IMR-90 (cell line): Measurements from ENCODE around the gene ERCC4. TPM values are rescaled to one million over a fixed set of nuclear protein-coding genes. Genes with fewer than 3 reads are reported as not detected.

Source experiments
- ATAC-seq: fragments of 200-7000 bp; cut with Tn5 transposase; 2 replicates; pipeline ENCODE4 v1.9.1; 2020; ENCODE audit warnings: low read depth, mild to moderate bottlenecking, moderate library complexity
- BruUV-seq: library from RNA; stranded (reverse); fragments of 400-500 nt; replicated peaks from 2 replicates; lab custom pipeline; 2021; lab: Mats Ljungman, UMichigan
- CTCF ChIA-PET: fragments of 300-600 bp; formaldehyde crosslinking; extraction: SDS; loops from one replicate; lab custom pipeline; 2021; ENCODE audit warnings: antibody characterized with exemption; lab: Yijun Ruan, JAX
- POLR2A ChIA-PET: fragments of 300-600 bp; sonication (Branson Sonifier 250); formaldehyde crosslinking; loops from one replicate; lab custom pipeline; 2022; ENCODE audit warnings: antibody characterized with exemption; ENCODE audit not compliant: unreplicated experiment; lab: Charles Lee
- DNase-seq: peaks from one replicate; pipeline ENCODE4 v3.0.0; 2013
- H2AFZ ChIP-seq: replicated peaks from 2 replicates; pipeline ENCODE3; 2013; ENCODE audit warnings: low read length, mild to moderate bottlenecking; ENCODE audit not compliant: poor library complexity
- H2AK5ac ChIP-seq: 2 replicates; pipeline ENCODE4 v1.6.1; 2013; ENCODE audit warnings: low read depth, low read length, inconsistent platforms
- H2AK9ac ChIP-seq: replicated peaks from 2 replicates; pipeline ENCODE3; 2013; ENCODE audit warnings: mild to moderate bottlenecking, low read depth, low read length, moderate library complexity; ENCODE audit not compliant: poor library complexity
- H2BK120ac ChIP-seq: 2 replicates; pipeline ENCODE4 v1.6.1; 2013; ENCODE audit warnings: low read depth, low read length, inconsistent platforms
- H2BK15ac ChIP-seq: 3 replicates; pipeline ENCODE4 v1.6.1; 2013; ENCODE audit warnings: low read depth, low read length, inconsistent platforms
- H2BK20ac ChIP-seq: 2 replicates; pipeline ENCODE4 v1.6.1; 2013; ENCODE audit warnings: low read depth, mild to moderate bottlenecking, inconsistent platforms, low read length, moderate library complexity
- H2BK5ac ChIP-seq: 2 replicates; pipeline ENCODE4 v1.6.1; 2013; ENCODE audit warnings: mild to moderate bottlenecking, low read depth, low read length, inconsistent platforms; ENCODE audit not compliant: poor library complexity, severe bottlenecking
- H3K14ac ChIP-seq: replicated peaks from 2 replicates; pipeline ENCODE4 v1.6.1; 2013; ENCODE audit warnings: low read depth, low read length, inconsistent platforms
- H3K18ac ChIP-seq: 2 replicates; pipeline ENCODE4 v1.6.1; 2013; ENCODE audit warnings: low read depth, low read length, control low read depth
- H3K23ac ChIP-seq: 2 replicates; pipeline ENCODE4 v1.6.1; 2013; ENCODE audit warnings: low read depth, low read length, inconsistent platforms
- H3K27ac ChIP-seq: 2 replicates; pipeline ENCODE4 v1.5.1; 2013; ENCODE audit warnings: mild to moderate bottlenecking, control low read depth, low read length; ENCODE audit not compliant: insufficient read depth
- H3K27me3 ChIP-seq: 2 replicates; pipeline ENCODE4 v1.6.1; 2013; ENCODE audit warnings: low read length; ENCODE audit not compliant: control insufficient read depth, insufficient read depth
- H3K36me3 ChIP-seq: 2 replicates; pipeline ENCODE4 v1.6.1; 2013; ENCODE audit warnings: low read length, mixed read lengths; ENCODE audit not compliant: control insufficient read depth, insufficient read depth
- H3K4ac ChIP-seq: 2 replicates; pipeline ENCODE4 v1.6.1; 2013; ENCODE audit warnings: low read depth, low read length, inconsistent platforms
- H3K4me1 ChIP-seq: 2 replicates; pipeline ENCODE4 v1.6.1; 2013; ENCODE audit warnings: low read length, mixed read lengths; ENCODE audit not compliant: control insufficient read depth, insufficient read depth
- H3K4me2 ChIP-seq: 2 replicates; pipeline ENCODE4 v1.6.1; 2013; ENCODE audit warnings: low read depth, mild to moderate bottlenecking, control low read depth, low read length, moderate library complexity
- H3K4me3 ChIP-seq: 2 replicates; pipeline ENCODE4 v1.5.1; 2013; ENCODE audit warnings: low read depth, mild to moderate bottlenecking, control low read depth, low read length, moderate library complexity; ENCODE audit not compliant: insufficient read depth
- H3K56ac ChIP-seq: 2 replicates; pipeline ENCODE4 v1.6.1; 2013; ENCODE audit warnings: low read length, inconsistent platforms; ENCODE audit not compliant: insufficient read depth; ENCODE audit errors: extremely low read depth
- H3K79me1 ChIP-seq, 2 experiments: 2 replicates each; pipeline ENCODE4 v1.6.1; 2013; ENCODE audit warnings: low read length in 2 of 2, inconsistent platforms in 1 of 2, low read depth in 1 of 2
- H3K9ac ChIP-seq: 2 replicates; pipeline ENCODE4 v1.6.1; 2013; ENCODE audit warnings: low read depth, low read length, control low read depth
- H3K9me1 ChIP-seq: 2 replicates; pipeline ENCODE4 v1.6.1; 2013; ENCODE audit warnings: low read length, inconsistent platforms; ENCODE audit not compliant: insufficient read depth
- H3K9me3 ChIP-seq: 2 replicates; pipeline ENCODE4 v1.6.1; 2013; ENCODE audit warnings: low read length; ENCODE audit not compliant: control insufficient read depth, insufficient read depth
- H4K20me1 ChIP-seq: 2 replicates; pipeline ENCODE4 v1.6.1; 2013; ENCODE audit warnings: low read length, inconsistent platforms; ENCODE audit not compliant: insufficient read depth
- H4K5ac ChIP-seq: 2 replicates; pipeline ENCODE4 v1.6.1; 2013; ENCODE audit warnings: mild to moderate bottlenecking, low read depth, low read length, control low read depth
- H4K8ac ChIP-seq, 2 experiments: 2 replicates each; pipeline ENCODE4 v1.6.1; 2013; ENCODE audit warnings: low read depth in 2 of 2, low read length in 2 of 2, control low read depth in 1 of 2, inconsistent platforms in 1 of 2
- H4K91ac ChIP-seq: 2 replicates; pipeline ENCODE4 v1.6.1; 2013; ENCODE audit warnings: low read depth, low read length, inconsistent platforms; ENCODE audit not compliant: insufficient read depth
- CEBPB ChIP-seq: IDR thresholded peaks from 2 replicates; pipeline ENCODE4 v1.6.1; 2012; ENCODE audit warnings: low read depth, low read length, improper control_type of control experiment
- FOS ChIP-seq: fragments of 150-350 bp; IDR thresholded peaks from 2 replicates; pipeline ENCODE4 v1.6.1; 2016; ENCODE audit warnings: low read depth, low read length
- MAFK ChIP-seq: IDR thresholded peaks from 2 replicates; pipeline ENCODE4 v1.6.1; 2012; ENCODE audit warnings: low read depth, low read length, improper control_type of control experiment
- MAZ ChIP-seq: IDR thresholded peaks from 2 replicates; pipeline ENCODE4 v1.6.1; 2012; ENCODE audit warnings: low read depth, mild to moderate bottlenecking, low read length, improper control_type of control experiment, moderate library complexity, borderline replicate concordance
- NFE2L2 ChIP-seq: fragments of 150-350 bp; IDR thresholded peaks from 2 replicates; pipeline ENCODE4 v1.6.1; 2016; ENCODE audit warnings: low read depth, mild to moderate bottlenecking, low read length
- POLR2A ChIP-seq: IDR thresholded peaks from 2 replicates; pipeline ENCODE4 v1.6.1; 2012; ENCODE audit warnings: mild to moderate bottlenecking, low read depth, low read length
- RCOR1 ChIP-seq: IDR thresholded peaks from 2 replicates; pipeline ENCODE4 v1.6.1; 2012; ENCODE audit warnings: mild to moderate bottlenecking, low read length, improper control_type of control experiment; ENCODE audit not compliant: insufficient replicate concordance
- RFX5 ChIP-seq: IDR thresholded peaks from 2 replicates; pipeline ENCODE4 v1.8.0; 2012; ENCODE audit warnings: low read depth, mild to moderate bottlenecking, low read length, moderate library complexity
- SMC3 ChIP-seq: fragments of 150-350 bp; IDR thresholded peaks from 2 replicates; pipeline ENCODE4 v1.6.1; 2016; ENCODE audit warnings: low read depth, mild to moderate bottlenecking, antibody characterized with exemption, low read length, moderate library complexity
- WGBS, 2 experiments: methylation state at CpG; one replicate each; pipeline versions ENCODE4 v1.1.5 to v1.1.7; 2013; ENCODE audit warnings: missing lambda C conversion rate in 2 of 2; ENCODE audit not compliant: insufficient read length in 1 of 2; ENCODE audit errors: extremely low coverage in 2 of 2; 5-methylcytosine and 5-hydroxymethylcytosine counted together
- dilution Hi-C: fragments of 300-500 bp; cut with HindIII; formaldehyde crosslinking; loops from one replicate; pipeline ENCODE4 v1.14.3; 2018; ENCODE audit warnings: low sequenced_read_pairs; ENCODE audit not compliant: unreplicated experiment
- in situ Hi-C: fragments of 300-500 bp; cut with MboI; formaldehyde crosslinking; loops from 3 replicates; pipeline ENCODE4 v1.14.3; 2019; ENCODE audit warnings: low sequenced_read_pairs, inconsistent platforms, mixed read lengths
- intact Hi-C: fragments of 100-400 bp; cut with micrococcal nuclease; formaldehyde crosslinking; loops from 2 replicates; pipeline ENCODE4 v1.10.0; 2022
- polyA plus RNA-seq, 3 experiments: library from polyadenylated mRNA; depleted of rRNA; stranded (reverse); fragments of >200 nt; gene quantifications; 2 replicates each; pipeline ENCODE4 v1.2.3, GENCODE V29; 2012; ENCODE audit warnings: low replicate concordance in 1 of 3
- total RNA-seq: library from RNA; depleted of rRNA; stranded (reverse); fragments of >200 nt; gene quantifications from 2 replicates; pipeline ENCODE4 v1.2.3, GENCODE V29; 2012
- TF ChIP-seq, protein P1 (sequence below): fragments of 150-350 bp; IDR thresholded peaks from 2 replicates; pipeline ENCODE4 v1.6.1; 2017; ENCODE audit warnings: mild to moderate bottlenecking, antibody characterized with exemption, low read length, low read depth
- TF ChIP-seq, protein P2 (sequence below): fragments of 150-350 bp; IDR thresholded peaks from 2 replicates; pipeline ENCODE4 v1.6.1; 2016; ENCODE audit warnings: low read depth, mild to moderate bottlenecking, low read length, moderate library complexity, borderline replicate concordance

The ERCC4 gene
- total and polyA plus RNA-seq, 2 of the 4 experiments (the other 2 are of a cell fraction): 2.9 to 19.2 TPM

DNA sequence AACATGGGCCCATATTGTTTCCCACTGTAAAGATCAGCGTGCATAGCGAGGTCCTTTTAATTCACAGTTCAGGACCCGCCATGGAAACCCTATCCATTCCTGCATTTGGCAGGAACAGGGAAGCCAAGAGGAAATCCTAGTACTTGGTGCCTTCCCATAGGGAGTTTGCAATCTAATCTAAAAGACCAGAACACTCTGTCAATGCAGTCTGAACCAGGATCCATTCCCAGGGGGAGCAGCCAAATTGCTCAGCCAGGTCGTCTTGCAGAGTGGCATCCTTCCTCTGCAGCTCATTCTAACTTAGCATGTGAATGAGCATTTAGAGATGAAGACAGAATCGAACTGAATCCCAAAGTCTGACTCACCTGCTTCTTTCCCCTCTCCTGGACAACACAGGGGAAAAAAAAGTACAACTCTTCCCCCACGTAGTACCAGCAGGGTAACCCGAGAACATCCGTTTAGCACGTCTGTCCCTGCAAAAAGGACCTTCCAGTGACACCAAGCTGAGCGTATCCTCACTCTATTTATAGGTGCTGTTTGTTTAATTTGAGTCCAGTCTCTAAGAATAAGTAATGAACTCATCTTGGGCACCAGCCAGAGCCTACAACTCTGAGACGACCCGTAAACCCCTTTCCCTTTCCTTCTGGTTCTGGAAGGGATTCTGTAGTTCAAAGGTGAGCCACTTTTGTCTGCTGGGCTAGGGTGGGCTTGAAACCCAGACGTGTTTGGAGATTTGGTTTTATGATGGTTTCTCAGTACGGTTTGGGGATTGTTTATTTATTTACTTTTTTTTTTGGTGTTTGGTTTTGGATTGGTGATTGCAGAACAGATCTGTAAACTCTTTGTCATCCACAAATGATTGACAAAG lies 74.5 kb downstream of the ERCC4 start:
- H3K23ac ChIP-seq: no peak overlapping the region
- peak overlapping the region; percentile 37 for H2AFZ ChIP-seq
- no peak overlapping the region for H2BK5ac ChIP-seq
- dilution Hi-C loops (no loop called here), in situ Hi-C loops (no loop called here), intact Hi-C loops (no loop called here)
- no peak overlapping the region for H3K4ac ChIP-seq
- H4K8ac ChIP-seq: no peak overlapping the region
- no peaks in the 10 kb centered on the region for H4K20me1 ChIP-seq
- WGBS, 2 experiments: no CpG with 5 or more reads among the region's 14 CpGs
- no peaks in the 10 kb centered on the region for H3K9me1 ChIP-seq
- no peak overlapping the region for H3K14ac ChIP-seq
- H2BK120ac ChIP-seq: no peak overlapping the region
- TF ChIP-seq, protein P1, sequence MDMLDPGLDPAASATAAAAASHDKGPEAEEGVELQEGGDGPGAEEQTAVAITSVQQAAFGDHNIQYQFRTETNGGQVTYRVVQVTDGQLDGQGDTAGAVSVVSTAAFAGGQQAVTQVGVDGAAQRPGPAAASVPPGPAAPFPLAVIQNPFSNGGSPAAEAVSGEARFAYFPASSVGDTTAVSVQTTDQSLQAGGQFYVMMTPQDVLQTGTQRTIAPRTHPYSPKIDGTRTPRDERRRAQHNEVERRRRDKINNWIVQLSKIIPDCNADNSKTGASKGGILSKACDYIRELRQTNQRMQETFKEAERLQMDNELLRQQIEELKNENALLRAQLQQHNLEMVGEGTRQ: no peak
- TF ChIP-seq NFE2L2: no peak
- TF ChIP-seq MAFK: no peak
- TF ChIP-seq MAZ: no peak
- no peak for TF ChIP-seq RCOR1
- TF ChIP-seq SMC3: no peak
- TF ChIP-seq POLR2A: no peak
- TF ChIP-seq, protein P2, sequence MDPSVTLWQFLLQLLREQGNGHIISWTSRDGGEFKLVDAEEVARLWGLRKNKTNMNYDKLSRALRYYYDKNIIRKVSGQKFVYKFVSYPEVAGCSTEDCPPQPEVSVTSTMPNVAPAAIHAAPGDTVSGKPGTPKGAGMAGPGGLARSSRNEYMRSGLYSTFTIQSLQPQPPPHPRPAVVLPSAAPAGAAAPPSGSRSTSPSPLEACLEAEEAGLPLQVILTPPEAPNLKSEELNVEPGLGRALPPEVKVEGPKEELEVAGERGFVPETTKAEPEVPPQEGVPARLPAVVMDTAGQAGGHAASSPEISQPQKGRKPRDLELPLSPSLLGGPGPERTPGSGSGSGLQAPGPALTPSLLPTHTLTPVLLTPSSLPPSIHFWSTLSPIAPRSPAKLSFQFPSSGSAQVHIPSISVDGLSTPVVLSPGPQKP: no peak
- TF ChIP-seq FOS: no peak
- TF ChIP-seq RFX5: no peak
- TF ChIP-seq CEBPB: no peak
- no peaks in the 10 kb centered on the region for H3K36me3 ChIP-seq
- no peaks in the 10 kb centered on the region for H3K9me3 ChIP-seq
- H3K27me3 ChIP-seq: peaks cover 3% of the 10 kb centered on the region; the same call in 1 of the 2 replicates
- ATAC-seq (no peak), DNase-seq (peak; percentile 2)
- no peak overlapping the region for H3K4me2 ChIP-seq
- ChIA-PET POLR2A (no interaction called here), CTCF (no interaction called here)
- H3K56ac ChIP-seq: no peak overlapping the region
- no peak overlapping the region for H2AK5ac ChIP-seq
- H3K9ac ChIP-seq: no peak overlapping the region
- no peak overlapping the region for H4K91ac ChIP-seq
- no peak overlapping the region for H2AK9ac ChIP-seq
- no peaks in the 10 kb centered on the region for H3K79me1 ChIP-seq
- no peak overlapping the region for H4K5ac ChIP-seq
- no TSS peak for BruUV-seq
- H3K4me1 ChIP-seq: peaks cover 3% of the 10 kb centered on the region; the same call in 1 of the 2 replicates
- no peak overlapping the region for H3K18ac ChIP-seq
- no peak overlapping the region for H3K4me3 ChIP-seq
- no peak overlapping the region for H2BK20ac ChIP-seq
- no peak overlapping the region for H3K27ac ChIP-seq
- no peak overlapping the region for H2BK15ac ChIP-seq
